GM12865 (cell line): ENCODE measurements around the gene SHISA9.

Source experiments
- DNase-seq: peaks from one replicate; pipeline ENCODE4 v3.0.0; 2010; ENCODE audit warnings: low read depth
- H3K4me3 ChIP-seq: 2 replicates; pipeline ENCODE4 v1.5.1; 2011; ENCODE audit warnings: mild to moderate bottlenecking, low read depth, low read length, control low read depth
- CTCF ChIP-seq: IDR thresholded peaks from 2 replicates; pipeline ENCODE4 v1.5.1; 2011; ENCODE audit warnings: low read length, control low read depth, low read depth, inconsistent platforms; ENCODE audit not compliant: insufficient read depth; ENCODE audit errors: missing control alignments

Gene SHISA9

GRCh38 chr16:12881182-12881581 is 20.2 kb upstream of the SHISA9 start:
- no peak for TF ChIP-seq CTCF
- no peak for DNase-seq
- H3K4me3 ChIP-seq, result no peak overlapping the region

- no peak for TF ChIP-seq CTCF
- H3K4me3 ChIP-seq, result no peak overlapping the region
- DNase-seq, result no peak
Measured at GRCh38 chr16:12881740-12882139, 19.7 kb upstream of the SHISA9 start.

GRCh38 chr16:12885742-12886141 is 15.7 kb upstream of the SHISA9 start:
- no peak for TF ChIP-seq CTCF
- DNase-seq, result no peak
- no peak overlapping the region for H3K4me3 ChIP-seq

GRCh38 chr16:12891836-12892235 is 9.6 kb upstream of the SHISA9 start:
- no peak for DNase-seq
- TF ChIP-seq CTCF, result no peak
- no peak overlapping the region for H3K4me3 ChIP-seq

- no peak for DNase-seq
- no peak for TF ChIP-seq CTCF
Measured at GRCh38 chr16:12893050-12893750, 8.2 kb upstream of the SHISA9 start.

GRCh38 chr16:12896562-12896961 is 4.8 kb upstream of the SHISA9 start:
- no peak overlapping the region for H3K4me3 ChIP-seq
- peak; percentile 57 for DNase-seq
- peak; percentile 64 for TF ChIP-seq CTCF

More at GRCh38 chr16:12893050-12893750, 8.2 kb upstream of the SHISA9 start:
- no peak overlapping the region for H3K4me3 ChIP-seq

- H3K4me3 ChIP-seq, result no peak overlapping the region
- no peak for TF ChIP-seq CTCF
- DNase-seq, result no peak
Measured at GRCh38 chr16:12898551-12898950, 2.8 kb upstream of the SHISA9 start.
